HG02943 (cell line): ENCODE data around the gene VWA3A.
"Not testable (repeated sequence)": the region's sequence is repeated elsewhere in the genome, so short reads cannot be mapped to it uniquely, and the experiment has no call there.

ENCODE experiments used
- ATAC-seq: cut with Tn5 transposase; IDR thresholded peaks from one replicate; pipeline ENCODE4 v1.9.1; 2021; ENCODE audit warnings: mild to moderate bottlenecking, low read depth, moderate library complexity; ENCODE audit not compliant: unreplicated experiment

Gene VWA3A

DNA sequence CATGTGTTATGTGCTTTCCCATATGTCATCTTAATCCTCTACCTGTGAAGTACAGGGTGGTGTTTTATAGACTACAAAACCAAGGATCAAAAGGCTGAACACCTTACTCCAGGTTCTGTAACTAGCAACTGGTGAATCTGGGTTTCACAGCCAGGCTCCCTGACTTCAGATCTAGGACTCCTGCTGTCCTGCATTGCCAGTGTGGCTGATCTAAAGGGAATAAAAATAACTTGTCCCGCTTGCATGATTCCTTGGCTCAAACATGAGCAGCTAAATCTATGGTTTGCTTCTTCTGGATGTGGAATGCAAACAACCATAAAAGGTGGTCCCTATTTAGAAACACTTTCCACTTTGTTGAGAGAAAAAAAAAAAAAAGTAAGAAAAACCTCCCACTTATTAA lies 3.7 kb upstream of the VWA3A start:
- no peak for ATAC-seq

- no peak for ATAC-seq
Measured at GRCh38 chr16:22089910-22090309, 2.4 kb upstream of the VWA3A start.

DNA sequence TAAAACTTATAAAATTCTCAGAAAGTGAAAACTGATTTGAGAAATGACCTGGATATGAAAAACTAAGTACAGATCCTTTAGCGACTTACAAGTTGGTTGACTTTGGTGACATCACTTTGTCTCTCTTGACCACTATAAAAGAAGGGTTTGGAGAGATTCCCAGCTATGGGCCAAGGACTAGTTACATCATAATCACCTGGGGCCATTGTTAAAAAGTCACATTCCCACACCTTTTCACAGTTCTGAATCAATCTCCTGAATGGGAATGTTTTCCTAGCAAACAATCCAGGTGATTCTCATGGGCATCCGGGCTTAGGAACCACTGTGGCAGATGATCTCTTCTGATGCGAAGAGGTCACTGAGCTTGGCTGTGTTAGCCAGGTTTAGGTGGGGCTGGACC lies 620 bp upstream of the VWA3A start:
- ATAC-seq = no peak

DNA sequence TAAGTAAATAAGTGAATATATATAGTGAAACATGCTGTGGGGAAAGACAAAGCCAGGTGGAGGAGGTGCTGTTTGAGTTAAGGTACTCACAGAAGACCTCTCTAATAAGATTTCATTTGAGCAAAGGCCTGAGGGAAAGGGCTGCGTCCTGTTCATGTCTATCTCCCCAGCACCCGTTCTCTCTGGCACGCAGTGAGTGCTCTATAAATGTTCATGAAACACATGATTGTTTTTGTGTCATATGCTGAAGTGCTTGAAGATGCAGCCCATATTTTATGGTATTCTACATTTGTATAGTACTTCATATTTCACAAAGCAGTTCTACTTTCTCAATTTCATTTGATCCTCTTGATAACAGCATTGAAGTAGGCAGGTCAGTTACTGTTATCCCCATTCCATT lies 990 bp downstream of the VWA3A start:
- ATAC-seq = no peak

GRCh38 chr16:22093996-22094395 lies 1.7 kb downstream of the VWA3A start:
- ATAC-seq = no peak

GRCh38 chr16:22098405-22099255 lies 6.3 kb downstream of the VWA3A start:
- ATAC-seq = no peak

- no peak for ATAC-seq
Measured at GRCh38 chr16:22099256-22099975, 7.1 kb downstream of the VWA3A start.

DNA sequence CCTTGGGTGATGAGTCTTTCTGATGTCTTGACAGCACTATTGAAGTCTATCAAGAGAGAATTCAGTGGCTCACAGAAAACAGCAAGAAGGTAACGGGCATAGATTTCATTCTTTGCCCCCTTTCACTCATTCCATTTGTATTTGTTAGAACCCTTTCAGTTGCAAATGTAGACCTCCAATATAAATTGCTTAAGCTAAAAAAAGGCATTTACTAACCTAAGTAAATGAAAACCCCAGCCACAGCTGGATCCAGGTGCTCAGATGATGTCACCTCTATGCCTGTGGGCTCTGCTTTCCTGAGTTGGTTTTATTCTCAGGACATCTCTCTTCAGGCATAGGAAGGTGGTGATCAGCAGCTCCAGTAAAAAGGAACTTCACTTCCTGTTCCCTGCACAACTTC lies 11.1 kb downstream of the VWA3A start:
- ATAC-seq = no peak

DNA sequence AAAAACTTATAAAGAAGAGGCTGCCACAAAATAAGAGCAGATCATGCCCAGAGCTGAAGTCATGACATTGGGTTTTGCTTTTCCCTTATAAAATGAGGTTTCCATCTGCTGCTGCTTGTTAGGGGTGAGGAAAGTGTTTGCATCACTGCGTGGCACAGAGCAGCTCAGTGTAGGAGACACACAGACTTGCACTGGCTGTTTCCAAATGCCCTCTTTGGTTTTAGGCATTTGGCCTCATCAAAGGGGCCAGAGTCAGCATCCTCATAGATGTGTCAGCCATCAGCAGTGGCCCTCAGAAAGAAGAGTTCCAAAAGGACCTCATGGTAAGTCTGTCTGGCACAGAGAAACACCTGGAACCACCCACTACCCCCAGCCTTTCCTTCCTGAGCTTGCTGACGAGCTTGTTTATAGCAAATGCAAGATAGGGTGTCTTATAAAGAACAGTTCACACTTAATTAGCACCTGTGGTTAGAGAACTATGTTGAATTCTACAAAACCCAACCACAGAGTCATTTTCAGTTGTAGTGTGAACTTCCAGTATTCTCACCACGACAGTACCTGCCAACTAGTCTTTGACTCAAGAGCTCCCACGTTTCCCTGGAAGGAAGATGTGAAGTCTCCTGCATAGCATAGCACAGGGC lies 17.0 kb downstream of the VWA3A start:
- ATAC-seq = no peak

DNA sequence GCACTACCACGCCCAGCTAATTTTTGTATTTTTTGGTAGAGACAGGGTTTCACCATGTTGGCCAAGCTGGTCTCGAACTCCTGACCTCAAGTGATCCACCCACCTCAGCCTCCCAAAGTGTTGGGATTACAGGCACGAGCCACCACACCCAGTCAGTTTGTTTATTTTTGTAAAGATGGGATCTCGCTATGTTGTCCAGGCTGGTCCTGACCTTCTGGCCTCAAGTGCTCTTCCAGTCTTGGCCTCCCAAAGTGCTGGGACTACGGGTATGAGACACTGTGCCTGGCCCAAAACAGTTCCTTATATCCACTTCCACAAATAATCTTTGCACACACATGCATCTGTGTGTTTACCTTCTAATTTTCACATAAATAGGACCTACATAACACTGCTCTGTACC lies 19.3 kb downstream of the VWA3A start:
- ATAC-seq = not testable (repeated sequence)

DNA sequence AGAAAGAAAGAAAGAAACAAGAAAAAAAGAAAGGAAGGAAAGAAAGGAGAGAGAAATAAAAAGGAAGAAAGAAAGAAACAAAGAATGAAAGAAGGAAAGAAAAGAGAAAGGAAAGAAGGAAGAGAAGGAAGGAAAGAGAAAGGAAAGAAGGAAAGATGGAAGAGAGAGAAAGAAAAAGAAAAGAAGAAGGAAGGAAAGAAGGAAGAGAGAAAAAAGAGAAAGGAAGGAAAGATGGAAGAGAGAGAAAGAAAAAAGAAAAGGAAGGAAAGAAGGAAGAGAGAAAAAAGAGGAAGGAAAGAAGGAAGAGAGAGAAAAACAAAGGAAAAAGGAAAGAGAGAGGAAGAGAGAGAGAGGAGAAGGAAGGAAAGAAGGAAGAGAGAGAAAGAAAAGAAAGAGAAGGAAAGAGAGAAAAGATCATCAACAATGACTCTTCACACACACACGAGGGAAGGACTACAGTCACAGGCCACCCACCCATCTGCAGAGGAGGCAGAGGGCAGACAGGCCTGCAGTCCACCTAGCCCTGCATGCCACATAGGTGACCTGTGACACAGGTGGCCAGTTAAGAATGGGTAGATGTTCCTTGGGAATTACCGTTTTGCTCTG lies 23.9 kb downstream of the VWA3A start:
- no peak for ATAC-seq

GRCh38 chr16:22117609-22118008 lies 25.3 kb downstream of the VWA3A start:
- no peak for ATAC-seq

- no peak for ATAC-seq
Measured at GRCh38 chr16:22120440-22120839, 28.1 kb downstream of the VWA3A start.

GRCh38 chr16:22122239-22122638 lies 29.9 kb downstream of the VWA3A start:
- ATAC-seq = no peak

DNA sequence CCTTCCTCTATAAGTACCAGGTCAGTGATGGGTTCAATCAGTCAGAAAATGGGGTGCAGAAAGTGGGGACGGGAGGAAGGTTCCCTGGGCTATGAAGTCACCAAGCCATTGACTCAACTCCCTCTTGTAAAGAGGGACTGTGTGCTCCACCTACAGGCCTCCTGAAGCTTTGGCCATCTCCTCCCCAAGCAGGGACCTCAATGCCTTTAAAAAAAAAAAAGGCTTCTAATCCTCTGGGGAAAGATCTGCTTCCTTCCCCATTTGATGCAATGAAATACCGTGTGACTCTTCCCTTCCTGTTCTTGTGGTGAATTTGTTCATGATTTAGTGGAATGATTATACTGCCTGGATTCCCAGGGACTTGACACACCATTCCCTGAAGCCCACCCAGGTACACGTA lies 30.8 kb downstream of the VWA3A start:
- ATAC-seq = no peak

- ATAC-seq = no peak
Measured at GRCh38 chr16:22123759-22124490, 31.6 kb downstream of the VWA3A start.

- no peak for ATAC-seq
Measured at GRCh38 chr16:22124583-22125284, 32.4 kb downstream of the VWA3A start.

DNA sequence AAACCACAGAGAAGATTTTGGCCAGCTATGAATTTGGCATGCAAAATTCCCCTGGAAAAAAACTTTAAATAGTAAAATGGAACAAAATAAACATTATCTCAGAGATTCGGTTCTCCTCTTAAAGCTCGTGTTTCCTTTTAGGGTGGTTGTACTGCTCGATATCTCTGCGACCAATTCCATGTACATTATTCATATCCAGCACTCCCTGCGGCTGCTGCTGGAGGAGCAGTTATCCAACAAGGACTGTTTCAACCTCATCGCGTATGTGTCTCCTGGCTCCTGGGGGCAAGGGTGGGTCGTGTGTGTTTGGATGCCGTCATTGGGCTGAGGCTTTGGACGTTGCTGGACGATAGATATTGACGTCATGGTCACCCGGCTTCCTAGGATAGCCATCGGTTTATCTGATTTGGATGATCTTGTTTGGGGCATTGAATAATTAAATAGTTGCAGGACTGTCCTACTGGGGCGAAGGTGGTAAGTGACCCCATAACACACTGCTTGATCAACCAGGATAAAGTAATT lies 33.8 kb downstream of the VWA3A start:
- no peak for ATAC-seq

DNA sequence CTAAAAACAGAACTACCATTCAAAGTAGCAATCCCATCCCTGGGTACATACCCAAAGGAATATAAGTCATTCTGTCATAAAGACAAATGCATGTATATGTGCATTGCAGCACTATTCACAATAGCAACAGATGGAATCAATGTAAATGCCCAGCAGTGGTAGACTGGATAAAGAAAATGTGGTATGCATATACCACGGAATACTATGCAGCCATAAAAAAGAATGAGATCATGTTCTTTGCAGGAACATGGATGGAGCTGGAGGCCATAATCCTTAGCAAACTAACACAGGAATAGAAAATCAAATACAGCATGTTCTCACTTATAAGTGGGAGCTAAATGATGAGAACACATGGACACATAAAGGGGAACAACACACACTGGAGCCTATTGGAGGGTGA lies 36.2 kb downstream of the VWA3A start:
- not testable (repeated sequence) for ATAC-seq

GRCh38 chr16:22130528-22130927 lies 38.2 kb downstream of the VWA3A start:
- no peak for ATAC-seq
